HG03095 (cell line): ENCODE data around the gene GBA3.

Experiments
- ATAC-seq: cut with Tn5 transposase; IDR thresholded peaks from one replicate; pipeline ENCODE4 v1.9.1; 2021; ENCODE audit warnings: moderate library complexity; ENCODE audit not compliant: unreplicated experiment

GBA3 gene

GRCh38 chr4:22692736-22693135 is at the start of gene GBA3:
GBA3 (plus strand) TSS chr4:22692937.
- no peak for ATAC-seq

GRCh38 chr4:22643952-22644351 is 48.8 kb upstream of the GBA3 start:
- no peak for ATAC-seq

GRCh38 chr4:22645481-22646182 is 47.1 kb upstream of the GBA3 start:
- no peak for ATAC-seq

- ATAC-seq = no peak
Observed at GRCh38 chr4:22648996-22649395, 43.7 kb upstream of the GBA3 start.

- no peak for ATAC-seq
Observed at GRCh38 chr4:22650771-22651170, 42.0 kb upstream of the GBA3 start.

GRCh38 chr4:22653752-22654151 is 39.0 kb upstream of the GBA3 start:
- ATAC-seq = no peak

- ATAC-seq = no peak
Observed at GRCh38 chr4:22661443-22661842, 31.3 kb upstream of the GBA3 start.

- no peak for ATAC-seq
Observed at GRCh38 chr4:22667332-22667940, 25.3 kb upstream of the GBA3 start.

- no peak for ATAC-seq
Observed at GRCh38 chr4:22668301-22668700, 24.4 kb upstream of the GBA3 start.

- no peak for ATAC-seq
Observed at GRCh38 chr4:22668702-22669101, 24.0 kb upstream of the GBA3 start.

GRCh38 chr4:22670956-22671355 is 21.8 kb upstream of the GBA3 start:
- ATAC-seq = no peak

GRCh38 chr4:22672519-22672918 is 20.2 kb upstream of the GBA3 start:
- ATAC-seq = no peak

- no peak for ATAC-seq
Observed at GRCh38 chr4:22672944-22673343, 19.8 kb upstream of the GBA3 start.

- ATAC-seq = no peak
Observed at GRCh38 chr4:22674700-22675099, 18.0 kb upstream of the GBA3 start.

- no peak for ATAC-seq
Observed at GRCh38 chr4:22676063-22676462, 16.7 kb upstream of the GBA3 start.

- no peak for ATAC-seq
Observed at GRCh38 chr4:22677780-22678179, 15.0 kb upstream of the GBA3 start.

- no peak for ATAC-seq
Observed at GRCh38 chr4:22678940-22679854, 13.5 kb upstream of the GBA3 start.

GRCh38 chr4:22680065-22680642 is 12.6 kb upstream of the GBA3 start:
- ATAC-seq = no peak

- ATAC-seq = no peak
Observed at GRCh38 chr4:22683726-22684125, 9.0 kb upstream of the GBA3 start.

- ATAC-seq = no peak
Observed at GRCh38 chr4:22686141-22686540, 6.6 kb upstream of the GBA3 start.

- no peak for ATAC-seq
Observed at GRCh38 chr4:22688236-22688635, 4.5 kb upstream of the GBA3 start.
